ENCODE results near the gene MAPK10.

DNA sequence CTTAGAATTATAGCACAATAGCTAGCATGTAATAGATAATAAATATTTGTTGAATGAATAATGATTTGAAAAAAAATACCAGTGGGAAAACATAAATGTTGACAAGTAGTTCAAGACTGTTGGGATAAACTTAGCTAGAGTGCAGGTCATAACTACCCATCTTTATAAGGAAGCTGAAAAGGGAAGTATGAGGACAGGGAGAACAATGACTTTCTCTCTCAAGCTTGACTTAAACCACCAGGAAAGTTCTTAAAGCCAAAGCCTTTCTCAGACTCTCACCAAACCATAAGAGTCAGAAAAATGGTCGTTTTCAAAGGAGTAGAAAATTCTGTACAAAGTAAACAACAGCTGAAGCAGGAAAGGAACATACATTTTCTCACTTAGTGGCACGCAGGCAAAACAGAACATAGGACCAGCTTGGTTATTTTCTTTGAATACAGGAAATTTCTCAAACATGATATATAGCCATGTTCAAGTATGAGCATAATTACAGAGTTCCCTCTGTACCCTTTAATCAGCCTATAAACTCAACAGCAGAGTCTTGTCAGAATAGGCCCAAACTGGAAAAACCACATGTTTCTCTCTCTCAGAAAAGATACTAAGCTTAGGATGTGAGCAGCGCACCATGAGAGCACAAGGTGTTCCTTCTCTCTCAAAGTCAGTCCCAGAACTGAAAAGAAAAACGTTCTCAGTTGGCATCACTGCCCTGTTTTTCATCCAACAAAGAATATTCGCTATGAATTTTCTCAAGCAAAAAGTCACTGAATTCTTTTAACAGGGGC, 28.7 kb downstream of the MAPK10 start:
- no peak for TF ChIP-seq EZH2phosphoT487 (IDR thresholded peaks at IDR 0.05; ENCODE audit: borderline replicate concordance, low read length)
- TF ChIP-seq, protein P1, sequence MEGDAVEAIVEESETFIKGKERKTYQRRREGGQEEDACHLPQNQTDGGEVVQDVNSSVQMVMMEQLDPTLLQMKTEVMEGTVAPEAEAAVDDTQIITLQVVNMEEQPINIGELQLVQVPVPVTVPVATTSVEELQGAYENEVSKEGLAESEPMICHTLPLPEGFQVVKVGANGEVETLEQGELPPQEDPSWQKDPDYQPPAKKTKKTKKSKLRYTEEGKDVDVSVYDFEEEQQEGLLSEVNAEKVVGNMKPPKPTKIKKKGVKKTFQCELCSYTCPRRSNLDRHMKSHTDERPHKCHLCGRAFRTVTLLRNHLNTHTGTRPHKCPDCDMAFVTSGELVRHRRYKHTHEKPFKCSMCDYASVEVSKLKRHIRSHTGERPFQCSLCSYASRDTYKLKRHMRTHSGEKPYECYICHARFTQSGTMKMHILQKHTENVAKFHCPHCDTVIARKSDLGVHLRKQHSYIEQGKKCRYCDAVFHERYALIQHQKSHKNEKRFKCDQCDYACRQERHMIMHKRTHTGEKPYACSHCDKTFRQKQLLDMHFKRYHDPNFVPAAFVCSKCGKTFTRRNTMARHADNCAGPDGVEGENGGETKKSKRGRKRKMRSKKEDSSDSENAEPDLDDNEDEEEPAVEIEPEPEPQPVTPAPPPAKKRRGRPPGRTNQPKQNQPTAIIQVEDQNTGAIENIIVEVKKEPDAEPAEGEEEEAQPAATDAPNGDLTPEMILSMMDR (IDR thresholded peaks at IDR 0.05; ENCODE audit: low read depth, low read length, poor library complexity, severe bottlenecking): no peak
